GM12891 (cell line): ENCODE data around the gene NFYA.

ENCODE experiments used
- DNase-seq: peaks from one replicate; pipeline ENCODE4 v3.0.0; 2011; ENCODE audit warnings: low spot score; ENCODE audit not compliant: insufficient read length
- FAIRE-seq: peaks from 2 replicates; lab custom pipeline; 2011; peaks lifted over from hg19 to GRCh38; lab: Jason Lieb, UNC
- PAX5 ChIP-seq: IDR thresholded peaks from 2 replicates; pipeline ENCODE4 v1.6.1; 2011; ENCODE audit warnings: low read length, moderate library complexity, mild to moderate bottlenecking; ENCODE audit not compliant: insufficient read depth, severe bottlenecking
- POLR2A ChIP-seq: IDR thresholded peaks from 2 replicates; pipeline ENCODE4 v1.6.1; 2011; ENCODE audit warnings: low read depth, low read length, control low read depth
- POLR2AphosphoS5 ChIP-seq: IDR thresholded peaks from 2 replicates; pipeline ENCODE4 v1.6.1; 2011; ENCODE audit warnings: low read depth, low read length, control low read depth
- POU2F2 ChIP-seq: IDR thresholded peaks from 2 replicates; pipeline ENCODE4 v1.6.1; 2011; ENCODE audit warnings: low read depth, mild to moderate bottlenecking, control low read depth, low read length, moderate library complexity
- SPI1 ChIP-seq: IDR thresholded peaks from 2 replicates; pipeline ENCODE4 v1.6.1; 2011; ENCODE audit warnings: low read depth, low read length, control low read depth
- TAF1 ChIP-seq: IDR thresholded peaks from 2 replicates; pipeline ENCODE4 v1.6.1; 2011; ENCODE audit warnings: low read depth, low read length, control low read depth

NFYA gene

DNA sequence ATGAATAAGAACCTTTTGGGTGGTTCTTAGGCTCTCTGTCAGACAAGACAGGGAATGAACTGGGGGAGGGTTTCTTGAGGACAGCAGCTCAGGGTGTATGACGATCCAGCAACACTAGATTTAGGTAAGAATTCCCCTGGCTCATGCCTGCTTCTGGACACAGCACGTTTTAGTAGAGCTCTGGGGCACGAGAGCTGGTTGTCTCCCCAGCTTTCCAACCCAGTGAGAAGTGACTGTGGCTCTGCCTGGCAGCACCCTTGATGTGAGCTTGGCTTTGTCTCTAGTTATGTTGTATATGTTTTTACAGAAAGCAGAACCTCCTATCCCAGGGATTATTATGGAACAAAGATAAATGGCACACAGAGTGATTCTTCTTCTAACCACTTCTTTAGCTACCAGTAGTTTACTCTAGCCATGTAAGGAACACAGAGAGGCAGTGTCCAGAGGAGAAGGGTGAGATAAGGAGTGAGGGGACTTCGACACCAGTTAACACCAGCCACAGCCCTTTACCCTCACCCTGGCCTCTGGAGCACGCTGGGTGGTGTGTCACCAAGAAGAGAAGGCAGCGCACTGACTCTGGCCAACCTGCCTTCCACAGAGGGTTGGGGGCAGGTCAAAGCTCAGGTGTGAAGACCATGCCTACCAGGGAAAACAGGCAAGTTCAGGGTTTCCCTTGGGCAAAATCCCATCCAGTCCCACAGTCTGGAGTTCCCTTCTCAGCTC is 15.8 kb upstream of the NFYA start:
- no peak for FAIRE-seq
- TF ChIP-seq TAF1 (no peak), POLR2AphosphoS5 (no peak), SPI1 (no peak), PAX5 (no peak), POLR2A (no peak), POU2F2 (no peak)
- DNase-seq: no peak

DNA sequence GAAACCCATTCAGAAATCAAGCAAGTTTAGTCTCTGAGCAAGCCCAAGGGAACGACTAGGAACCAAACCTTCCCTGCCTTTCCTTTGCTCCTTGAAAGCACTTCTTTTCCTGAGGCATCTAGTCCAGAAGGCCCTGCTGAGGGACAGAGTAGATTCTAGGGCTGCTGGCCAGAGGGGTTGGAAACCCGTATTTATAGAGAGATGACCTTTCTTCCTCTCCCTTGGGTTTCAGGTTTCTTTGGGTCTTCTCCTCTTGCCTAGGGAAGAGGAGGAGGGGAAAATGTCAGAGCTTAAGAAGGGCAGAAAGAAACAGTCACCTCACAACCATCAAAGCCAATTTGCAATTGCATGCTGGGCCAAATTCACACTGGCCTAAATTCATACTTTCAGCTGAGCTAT is 14.0 kb upstream of the NFYA start:
- TF ChIP-seq PAX5: no peak
- TF ChIP-seq POLR2A: no peak
- no peak for TF ChIP-seq POU2F2
- TF ChIP-seq SPI1: no peak
- TF ChIP-seq TAF1: no peak
- TF ChIP-seq POLR2AphosphoS5: no peak
- DNase-seq (no peak), FAIRE-seq (no peak)

DNA sequence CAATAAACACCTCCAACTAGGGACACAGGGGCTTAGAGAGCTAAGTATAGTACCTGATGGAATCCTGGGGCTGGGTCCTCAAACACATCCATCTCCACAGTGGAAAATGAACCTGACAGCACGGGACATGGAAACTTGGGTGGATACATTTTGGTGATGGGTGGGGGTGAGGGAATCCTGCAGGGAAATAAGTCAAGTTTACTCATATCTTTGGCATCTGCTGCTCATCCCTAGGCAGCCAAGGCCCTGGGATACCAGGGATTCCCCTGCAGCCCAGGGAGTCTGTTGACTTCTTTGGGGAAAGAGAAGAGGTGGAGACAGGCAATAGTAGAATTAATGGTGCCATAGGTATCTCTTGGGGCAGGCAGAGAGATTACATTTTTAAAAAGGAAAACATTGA is 13.2 kb upstream of the NFYA start:
- TF ChIP-seq POLR2A (no peak), SPI1 (no peak), PAX5 (no peak), POU2F2 (no peak), TAF1 (no peak), POLR2AphosphoS5 (no peak)
- DNase-seq (no peak), FAIRE-seq (no peak)

DNA sequence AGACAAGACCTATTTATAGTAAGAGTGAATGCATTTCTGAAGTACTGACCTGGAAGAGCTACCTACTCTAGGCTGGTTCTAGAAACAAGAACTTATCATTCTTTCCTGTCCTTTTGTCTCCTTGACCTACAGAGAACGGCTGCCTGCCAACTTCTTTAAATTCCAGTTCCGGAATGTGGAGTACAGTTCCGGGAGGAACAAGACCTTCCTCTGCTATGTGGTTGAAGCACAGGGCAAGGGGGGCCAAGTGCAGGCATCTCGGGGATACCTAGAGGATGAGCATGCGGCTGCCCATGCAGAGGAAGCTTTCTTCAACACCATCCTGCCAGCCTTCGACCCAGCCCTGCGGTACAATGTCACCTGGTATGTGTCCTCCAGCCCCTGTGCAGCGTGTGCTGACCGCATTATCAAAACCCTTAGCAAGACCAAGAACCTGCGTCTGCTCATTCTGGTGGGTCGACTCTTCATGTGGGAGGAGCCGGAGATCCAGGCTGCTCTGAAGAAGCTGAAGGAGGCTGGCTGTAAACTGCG is 11.5 kb upstream of the NFYA start:
- FAIRE-seq (no peak), DNase-seq (no peak)
- no peak for TF ChIP-seq TAF1
- TF ChIP-seq SPI1: no peak
- no peak for TF ChIP-seq POLR2AphosphoS5

DNA sequence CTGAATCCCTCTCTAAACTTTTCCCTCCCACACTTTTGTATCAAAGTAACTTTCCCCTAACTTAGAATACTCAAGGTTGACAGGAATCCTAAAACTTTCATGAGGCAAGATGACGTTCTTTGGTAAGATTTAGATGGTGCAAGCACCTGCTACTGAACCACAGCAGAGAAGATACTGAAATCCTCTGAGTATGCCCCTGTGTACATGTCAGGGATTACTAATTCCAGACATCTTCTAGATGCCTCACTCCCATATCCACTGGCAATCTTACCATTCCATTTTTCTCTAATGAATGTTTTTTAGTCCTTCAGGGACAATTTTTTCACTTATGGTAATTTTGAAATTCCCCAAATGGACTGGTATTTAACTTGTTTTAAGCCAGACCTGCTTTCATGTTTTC is 10.7 kb upstream of the NFYA start:
- FAIRE-seq (no peak), DNase-seq (no peak)
- TF ChIP-seq TAF1 (no peak), POLR2AphosphoS5 (no peak), SPI1 (no peak), PAX5 (no peak), POLR2A (no peak), POU2F2 (no peak)

DNA sequence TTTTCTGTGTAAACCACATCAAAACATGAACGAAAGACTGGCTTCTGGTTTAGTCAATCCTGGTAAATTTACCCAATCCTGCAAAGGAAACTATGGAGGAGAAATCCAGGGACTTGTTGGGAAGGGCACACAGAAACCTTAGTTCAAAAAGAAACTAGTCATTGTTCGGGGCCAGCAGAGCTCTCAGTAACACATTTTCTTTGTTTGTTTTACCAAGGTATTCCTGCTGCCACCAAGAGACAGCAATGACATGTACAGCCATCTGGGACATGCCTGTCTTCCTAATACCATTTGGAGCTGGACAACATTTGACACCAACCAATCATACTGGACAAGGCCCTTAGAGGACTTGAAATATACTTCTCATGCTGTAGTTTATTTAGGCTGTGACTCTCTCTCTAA is 8.9 kb upstream of the NFYA start:
- DNase-seq (no peak), FAIRE-seq (no peak)
- TF ChIP-seq POLR2A (no peak), TAF1 (no peak), PAX5 (no peak), SPI1 (no peak), POU2F2 (no peak)

DNA sequence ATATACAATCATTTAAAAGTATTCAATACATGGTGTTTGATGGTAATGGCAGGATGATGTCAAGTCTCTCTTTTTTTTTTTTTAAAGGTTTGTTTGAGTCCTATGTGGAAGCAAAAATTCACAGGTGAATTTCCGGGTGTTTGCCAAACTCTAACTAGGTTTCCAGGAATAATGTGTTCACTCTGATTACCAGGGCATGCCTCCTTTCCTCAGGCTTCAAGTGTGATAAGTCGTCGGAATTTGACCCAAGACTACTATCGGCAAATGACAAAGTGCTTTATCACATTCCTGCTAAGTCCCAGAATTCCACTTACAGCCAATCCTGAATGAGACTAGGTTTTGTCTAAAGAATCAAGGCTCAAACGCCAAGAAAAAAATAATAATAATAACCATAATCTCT is 7.9 kb upstream of the NFYA start:
- TF ChIP-seq POLR2A (no peak), POLR2AphosphoS5 (no peak), PAX5 (no peak), TAF1 (no peak), POU2F2 (no peak), SPI1 (no peak)
- DNase-seq: no peak
- no peak for FAIRE-seq

DNA sequence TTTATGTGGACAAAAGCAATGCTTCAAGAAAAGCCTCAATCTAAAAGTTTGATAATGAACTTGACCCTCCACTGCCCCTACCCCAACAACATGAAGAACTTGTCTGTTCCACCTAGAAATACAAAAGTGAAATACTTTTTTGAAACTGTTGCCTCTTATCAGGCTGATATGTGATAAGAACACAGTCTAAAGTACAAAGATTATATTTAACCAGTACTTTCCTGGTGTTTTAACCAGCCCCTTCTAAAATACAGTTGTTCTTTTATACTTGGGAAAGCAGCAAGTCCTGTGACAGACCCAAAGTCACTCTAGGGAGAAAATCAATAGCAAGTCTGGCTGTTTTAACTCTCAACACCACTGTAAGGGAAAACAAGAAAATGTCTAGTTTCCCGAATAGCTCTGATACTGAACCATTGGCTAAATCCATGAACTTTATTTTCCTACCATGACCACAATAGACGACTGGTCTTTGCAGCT is 7.2 kb upstream of the NFYA start:
- TF ChIP-seq SPI1: no peak
- no peak for TF ChIP-seq TAF1
- no peak for TF ChIP-seq PAX5
- DNase-seq: no peak
- no peak for FAIRE-seq

DNA sequence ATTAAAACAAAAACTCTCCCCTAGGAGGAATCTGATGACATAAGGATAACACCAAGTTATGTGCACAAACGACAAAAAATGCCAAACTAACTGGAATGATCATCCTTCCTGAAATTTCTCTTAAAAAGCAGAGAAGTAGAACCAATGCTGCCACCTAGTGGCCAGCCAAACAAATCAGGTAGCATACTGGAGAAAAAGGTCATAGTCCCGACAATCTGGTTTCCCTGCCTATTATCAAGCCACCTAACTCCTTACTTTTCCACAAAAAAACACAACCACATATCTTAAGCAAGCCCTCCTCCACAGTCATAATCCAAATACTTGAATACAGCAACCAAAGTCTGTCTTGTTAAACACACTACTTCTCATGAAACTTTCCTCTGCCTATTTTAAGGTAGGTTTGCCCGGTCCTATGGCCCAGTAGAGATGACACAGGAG is 5.9 kb upstream of the NFYA start:
- DNase-seq (no peak), FAIRE-seq (peak; percentile 84)
- TF ChIP-seq POLR2A (no peak), PAX5 (no peak), POLR2AphosphoS5 (no peak), TAF1 (no peak), POU2F2 (no peak), SPI1 (no peak)

DNA sequence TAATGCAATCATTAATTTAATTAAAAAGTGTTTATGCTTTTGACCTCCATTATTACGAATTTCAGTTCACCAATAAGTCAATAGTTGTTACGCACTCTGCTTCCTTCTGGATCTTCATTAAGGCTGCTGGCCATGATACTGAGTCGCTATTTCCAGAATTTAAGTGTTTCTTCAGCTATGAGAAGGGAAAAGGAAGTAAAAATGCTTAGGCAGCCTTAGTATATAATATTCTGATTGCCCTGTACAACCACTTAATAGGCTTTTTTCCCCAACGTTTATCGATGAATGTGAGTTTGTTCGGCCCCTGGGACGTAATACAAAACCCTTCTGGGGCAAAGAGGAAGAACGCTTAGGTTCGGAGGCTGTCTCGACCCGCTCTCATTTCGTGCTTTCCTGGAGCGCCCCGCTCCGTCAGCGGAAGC is 1.3 kb upstream of the NFYA start:
- no peak for DNase-seq
- FAIRE-seq: no peak
- TF ChIP-seq SPI1: no peak
- no peak for TF ChIP-seq PAX5
- TF ChIP-seq POU2F2: no peak
- TF ChIP-seq POLR2A: peak; percentile 79
- peak; percentile 32; the same call in 1 of the 2 replicates for TF ChIP-seq TAF1
- no peak for TF ChIP-seq POLR2AphosphoS5
